ENCODE results near the gene RNF157. TPM values are rescaled to one million over a fixed set of nuclear protein-coding genes. Genes with fewer than 3 reads are reported as not detected.
A peak's percentile ranks its signal among the peaks of the same experiment; 100 is the strongest.
"Not testable (repeated sequence)": the region's sequence is repeated elsewhere in the genome, so short reads cannot be mapped to it uniquely, and the experiment has no call there.

Gene RNF157
- total RNA-seq, 1 donor from 2014 or later: 4.3 TPM

GRCh38 chr17:76270770-76271668, 30.7 kb upstream of the RNF157 start:
- no peak for DNase-seq (ENCODE audit: low spot score)

- DNase-seq (ENCODE audit: low spot score): no peak
Measured at GRCh38 chr17:76270127-76270592, 29.9 kb upstream of the RNF157 start.

DNA sequence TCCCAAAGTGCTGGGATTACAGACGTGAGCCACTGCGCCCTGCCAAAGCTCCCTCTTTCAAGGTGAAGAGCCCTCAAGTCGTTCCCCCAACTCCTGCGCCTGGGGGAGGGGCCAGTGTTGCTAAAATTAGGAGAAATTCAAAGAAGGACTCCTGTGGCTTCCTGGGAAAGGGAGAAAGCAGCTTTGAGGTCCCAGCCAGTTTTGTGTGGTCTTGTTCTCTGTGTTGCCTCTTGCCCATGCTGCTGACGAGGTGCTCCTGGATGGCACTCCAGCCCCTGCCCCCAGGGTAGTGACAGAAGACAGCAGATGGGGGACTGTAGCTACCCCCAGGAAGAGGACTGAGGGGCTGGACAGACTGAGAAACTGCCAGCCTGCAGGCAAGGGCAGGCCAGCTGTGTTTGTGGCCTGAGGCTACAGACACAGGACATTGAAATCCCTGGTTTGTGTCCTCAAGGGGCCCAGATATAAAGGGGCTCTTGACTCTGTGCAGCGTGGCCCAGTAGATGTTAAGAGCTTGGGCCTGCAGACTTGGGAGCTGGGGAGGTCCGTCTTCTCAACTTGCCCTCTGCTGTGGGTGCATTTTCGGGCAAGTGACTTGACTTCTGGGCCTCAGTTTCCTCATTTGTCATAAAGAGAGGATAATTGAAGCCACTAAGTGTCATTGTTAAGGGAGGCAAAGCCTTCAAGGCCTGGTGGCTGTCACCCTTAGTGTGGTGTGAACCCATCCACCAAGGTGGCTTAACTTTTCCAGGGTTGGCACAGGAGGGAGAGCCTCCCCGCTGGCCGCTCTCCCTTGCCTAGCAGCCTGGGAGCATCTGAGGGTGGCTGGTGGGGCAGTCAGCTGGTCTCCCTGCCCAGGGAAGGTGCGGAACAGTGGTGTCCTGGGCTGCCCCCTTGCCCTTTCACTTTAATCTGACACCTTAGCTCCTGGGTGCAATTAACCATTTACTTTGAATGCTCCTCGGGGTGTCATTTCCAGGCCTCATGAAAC, 29.0 kb upstream of the RNF157 start:
- no peak for DNase-seq (ENCODE audit: low spot score)

DNA sequence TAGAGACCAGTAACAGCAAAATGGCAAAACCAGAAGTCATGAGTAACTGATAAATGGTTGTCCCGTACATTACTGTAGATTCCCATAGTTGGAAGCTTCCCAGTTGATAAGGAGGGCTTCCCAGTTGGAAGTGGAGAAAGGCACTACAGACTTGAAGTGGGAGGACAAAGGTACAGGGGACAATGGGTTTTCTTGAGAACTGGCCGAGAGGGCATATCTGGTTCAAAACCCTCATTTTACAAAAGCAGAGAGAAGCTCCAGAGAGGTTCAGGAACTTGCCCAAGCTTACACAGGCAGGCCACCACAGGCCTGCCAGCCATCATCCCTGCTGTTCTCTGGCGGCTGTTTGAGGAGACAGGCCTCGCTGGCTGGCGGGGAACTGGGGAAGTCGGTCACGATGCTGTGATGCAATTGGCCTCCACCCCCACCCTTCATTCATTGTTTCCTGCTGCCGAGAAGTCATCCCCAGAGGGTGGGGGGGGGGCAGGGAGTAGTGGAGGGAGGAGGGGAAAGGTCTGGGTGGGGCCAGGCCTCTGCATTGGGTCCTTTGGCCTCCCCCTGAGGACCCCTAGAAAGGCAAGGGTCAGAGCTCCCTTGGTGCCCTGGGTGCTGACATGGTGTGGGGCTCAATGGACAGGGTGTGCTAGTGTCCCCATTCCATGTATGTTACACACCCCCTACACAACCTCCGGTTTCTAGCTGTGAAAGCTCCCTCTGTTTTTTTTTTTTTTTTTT, 27.9 kb upstream of the RNF157 start:
- DNase-seq (ENCODE audit: low spot score): peak; percentile 89

DNA sequence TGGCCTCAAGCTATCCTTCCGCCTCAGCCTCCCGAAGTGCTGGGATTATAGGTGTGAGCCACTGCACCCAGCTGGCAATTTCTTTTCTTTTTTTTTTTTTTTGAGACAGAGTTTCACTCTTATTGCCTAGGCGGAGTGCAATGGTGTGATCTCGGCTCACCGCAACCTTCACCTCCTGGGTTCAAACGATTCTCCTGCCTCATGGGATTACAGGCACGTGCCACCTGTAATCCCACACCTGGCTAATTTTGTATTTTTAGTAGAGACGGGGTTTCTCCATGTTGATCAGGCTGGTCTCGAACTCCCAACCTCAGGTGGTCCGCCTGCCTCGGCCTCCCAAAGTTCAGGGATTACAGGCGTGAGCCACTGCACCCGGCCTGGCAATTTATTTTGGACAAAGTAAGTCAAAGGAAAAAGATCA, 27.3 kb upstream of the RNF157 start:
- not testable (repeated sequence) for DNase-seq (ENCODE audit: low spot score)

- no peak for DNase-seq (ENCODE audit: low spot score)
Measured at GRCh38 chr17:76267051-76267576, 26.8 kb upstream of the RNF157 start.

GRCh38 chr17:76266244-76266938, 26.1 kb upstream of the RNF157 start:
- peak; percentile 68 for DNase-seq (ENCODE audit: low spot score)

DNA sequence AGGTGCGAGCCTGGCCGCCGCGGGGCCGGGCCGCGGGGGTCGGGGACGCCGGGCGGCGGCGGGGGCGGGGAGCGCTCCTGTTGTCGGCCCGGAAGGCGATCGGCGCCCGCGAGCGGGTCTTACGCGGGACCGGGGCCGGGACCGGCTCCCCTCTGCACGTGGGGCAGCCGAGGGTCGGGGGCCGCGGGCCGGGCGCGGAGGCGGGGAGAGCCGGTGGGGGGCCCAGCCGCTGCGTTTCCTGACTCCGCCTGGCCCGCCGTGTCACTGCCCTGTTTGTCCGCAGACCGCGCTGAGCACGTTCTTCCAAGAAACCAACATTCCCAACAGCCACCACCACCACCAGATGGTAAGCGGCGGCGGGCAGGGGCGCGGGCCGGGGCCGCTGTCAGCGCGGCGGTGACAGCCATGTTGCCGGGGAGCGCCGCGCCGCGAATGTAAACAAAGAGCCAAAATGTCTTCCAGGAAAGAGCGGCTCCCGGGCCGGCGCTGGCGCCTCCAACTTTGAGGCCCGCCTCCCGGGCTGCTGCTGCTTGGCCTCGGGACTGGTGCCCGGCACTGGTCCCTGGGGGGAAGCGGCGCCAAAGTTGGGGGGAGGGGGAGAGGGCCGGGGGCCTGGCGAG, 25.4 kb upstream of the RNF157 start:
- DNase-seq (ENCODE audit: low spot score): peak; percentile 74

- DNase-seq (ENCODE audit: low spot score): peak; percentile 99
Measured at GRCh38 chr17:76264755-76265623, 24.7 kb upstream of the RNF157 start, which contains the start of gene UBALD2. Gene UBALD2 (plus strand): TSS chr17:76265348. CDS start chr17:76265506, 158 bp downstream.

GRCh38 chr17:76264425-76264754, 24.1 kb upstream of the RNF157 start:
- no peak for DNase-seq (ENCODE audit: low spot score)

- peak; percentile 34 for DNase-seq (ENCODE audit: low spot score)
Measured at GRCh38 chr17:76263896-76264295, 23.6 kb upstream of the RNF157 start.

DNA sequence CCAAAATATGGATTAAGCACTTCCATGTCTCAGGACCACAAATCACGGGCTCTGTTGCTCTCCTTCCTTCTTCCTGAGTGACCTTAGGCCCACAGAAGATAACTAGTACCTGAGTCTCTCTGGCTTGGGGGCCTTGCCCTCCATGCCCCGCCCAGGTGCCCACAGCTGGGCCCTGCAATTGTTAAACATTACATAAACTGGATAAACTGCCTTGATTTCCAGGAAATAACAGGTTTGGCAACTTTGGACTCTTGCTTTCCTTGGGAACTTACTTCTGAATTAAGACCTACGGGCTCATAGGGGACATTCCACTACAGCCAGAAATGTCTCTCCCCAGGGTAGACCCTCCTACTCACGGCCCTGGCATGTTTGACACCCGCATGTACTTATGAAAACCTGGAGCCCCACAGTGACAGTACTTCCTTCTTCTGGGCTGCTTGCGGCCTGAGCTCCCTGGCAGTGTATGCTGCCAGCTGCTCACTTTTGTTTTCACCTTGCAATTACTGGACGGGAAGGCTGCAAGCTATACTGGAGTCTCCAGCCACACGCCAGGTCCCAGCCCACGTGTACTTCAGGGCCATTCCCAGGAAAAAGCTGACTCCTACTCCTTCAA, 22.5 kb upstream of the RNF157 start:
- peak; percentile 65 for DNase-seq (ENCODE audit: low spot score)

- no peak for DNase-seq (ENCODE audit: low spot score)
Measured at GRCh38 chr17:76261421-76262215, 21.3 kb upstream of the RNF157 start.

DNA sequence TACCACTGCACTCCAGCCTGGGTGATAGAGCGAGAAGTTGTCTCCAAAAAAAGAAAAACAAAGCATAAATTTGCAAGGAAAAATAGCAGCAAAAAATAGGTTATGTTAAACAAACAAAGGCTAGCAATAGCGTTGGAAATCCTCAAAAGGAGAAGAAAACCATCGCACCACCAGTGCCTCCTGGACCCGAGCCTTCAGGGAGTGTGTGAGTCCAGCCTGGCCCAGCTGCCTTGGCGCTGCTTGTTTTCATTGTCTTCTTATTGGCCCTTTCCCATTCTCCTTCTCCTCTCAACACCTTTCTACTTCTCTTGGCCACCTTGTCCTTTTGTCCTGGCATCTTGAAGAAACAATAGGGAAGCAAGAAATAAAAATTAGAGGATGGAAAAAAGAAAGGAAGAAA, 20.4 kb upstream of the RNF157 start:
- DNase-seq (ENCODE audit: low spot score): no peak

DNA sequence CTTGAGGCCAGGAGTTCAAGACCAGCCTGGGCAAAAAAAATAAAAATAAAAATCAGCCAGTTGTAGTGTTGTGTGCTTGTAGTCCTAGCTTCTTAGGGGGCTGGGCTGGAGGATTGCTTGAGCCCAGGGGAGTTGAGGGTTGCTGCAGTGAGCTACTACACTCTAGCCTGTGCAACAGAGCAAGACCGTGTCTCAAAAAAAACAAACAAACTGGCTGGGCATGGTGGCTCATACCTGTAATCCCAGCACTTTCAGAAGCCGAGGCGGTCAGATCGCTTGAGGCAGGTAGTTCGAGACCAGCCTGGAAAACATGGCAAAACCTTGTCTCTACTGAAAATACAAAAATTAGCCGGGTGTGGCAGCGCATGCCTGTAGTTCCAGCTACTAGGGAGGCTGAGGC, 19.9 kb upstream of the RNF157 start:
- DNase-seq (ENCODE audit: low spot score): no peak

GRCh38 chr17:76256430-76257050, 16.2 kb upstream of the RNF157 start:
- DNase-seq (ENCODE audit: low spot score): not testable (repeated sequence)

DNA sequence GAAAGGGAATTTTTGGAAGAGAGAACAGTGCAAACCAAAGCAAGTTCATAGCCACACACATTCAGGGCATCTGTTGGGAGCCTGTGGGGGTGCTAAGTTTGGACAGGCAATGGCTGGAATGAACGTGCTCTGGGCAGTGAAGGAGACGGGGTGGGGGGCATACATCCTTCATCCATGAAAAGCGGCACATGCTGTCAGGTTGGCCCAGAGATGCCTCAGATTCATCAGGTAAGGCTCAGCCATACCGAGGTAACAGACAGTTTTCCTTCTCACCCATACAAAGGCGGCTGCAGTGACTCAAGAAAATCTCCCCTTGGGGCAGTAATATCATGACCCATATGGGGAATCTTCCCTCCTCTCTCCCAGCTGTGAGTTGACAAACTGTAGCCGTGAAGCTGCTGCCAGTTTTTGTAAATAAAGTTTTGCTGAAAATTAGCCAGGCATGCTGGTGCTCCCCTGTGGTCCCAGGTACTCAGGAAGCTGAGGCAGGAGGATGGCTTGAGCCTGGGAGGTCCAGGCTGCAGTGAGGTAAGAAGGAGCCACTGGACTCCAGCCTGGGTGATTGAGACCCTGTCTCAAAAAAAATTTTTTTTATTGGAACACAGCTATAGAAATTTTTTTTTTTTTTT, 15.6 kb upstream of the RNF157 start:
- peak; percentile 14 for DNase-seq (ENCODE audit: low spot score)
